GM18907 (cell line): ENCODE results near the gene SEC61A1.
A peak's percentile ranks its signal among the peaks of the same experiment; 100 is the strongest.

Source experiments
- ATAC-seq: cut with Tn5 transposase; IDR thresholded peaks from one replicate; pipeline ENCODE4 v1.9.1; 2021; ENCODE audit warnings: mild to moderate bottlenecking, moderate library complexity; ENCODE audit not compliant: unreplicated experiment

SEC61A1 gene

GRCh38 chr3:128051837-128052594, at the start of gene SEC61A1:
TSS of gene SEC61A1 (plus strand) at chr3:128052437. CDS start at chr3:128052553, 116 bp downstream.
- peak; percentile 91 for ATAC-seq

GRCh38 chr3:128004661-128005060, 47.6 kb upstream of the SEC61A1 start:
- no peak for ATAC-seq

- ATAC-seq: no peak
Measured at GRCh38 chr3:128006061-128007032, 45.9 kb upstream of the SEC61A1 start.

- no peak for ATAC-seq
Measured at GRCh38 chr3:128007033-128007424, 45.2 kb upstream of the SEC61A1 start.

- no peak for ATAC-seq
Measured at GRCh38 chr3:128009952-128010846, 42.0 kb upstream of the SEC61A1 start.

- no peak for ATAC-seq
Measured at GRCh38 chr3:128011140-128011539, 41.1 kb upstream of the SEC61A1 start.

- no peak for ATAC-seq
Measured at GRCh38 chr3:128012050-128012449, 40.2 kb upstream of the SEC61A1 start.

GRCh38 chr3:128014548-128014947, 37.7 kb upstream of the SEC61A1 start:
- ATAC-seq: no peak

- ATAC-seq: no peak
Measured at GRCh38 chr3:128016502-128016901, 35.7 kb upstream of the SEC61A1 start.

GRCh38 chr3:128021768-128022372, 30.4 kb upstream of the SEC61A1 start:
- ATAC-seq: no peak

- no peak for ATAC-seq
Measured at GRCh38 chr3:128033102-128033501, 19.1 kb upstream of the SEC61A1 start.

- no peak for ATAC-seq
Measured at GRCh38 chr3:128036119-128036518, 16.1 kb upstream of the SEC61A1 start.

- ATAC-seq: no peak
Measured at GRCh38 chr3:128040041-128040440, 12.2 kb upstream of the SEC61A1 start.

- no peak for ATAC-seq
Measured at GRCh38 chr3:128040660-128041059, 11.6 kb upstream of the SEC61A1 start.

GRCh38 chr3:128041344-128041743, 10.9 kb upstream of the SEC61A1 start:
- ATAC-seq: no peak

- no peak for ATAC-seq
Measured at GRCh38 chr3:128050597-128050996, 1.6 kb upstream of the SEC61A1 start.

GRCh38 chr3:128051459-128051836, 789 bp upstream of the SEC61A1 start:
- ATAC-seq: no peak

GRCh38 chr3:128052595-128053351, 536 bp downstream of the SEC61A1 start:
- no peak for ATAC-seq

GRCh38 chr3:128053614-128054013, 1.4 kb downstream of the SEC61A1 start:
- ATAC-seq: no peak

GRCh38 chr3:128054367-128054766, 2.1 kb downstream of the SEC61A1 start:
- no peak for ATAC-seq
